ENCODE data around the gene FOXE3.

The FOXE3 gene

GRCh38 chr1:47443530-47444296, 27.6 kb downstream of the FOXE3 start:
- no peak for TF ChIP-seq GATA2 (IDR thresholded peaks at IDR 0.05; ENCODE audit: low read depth, low read length)
- no peak for TF ChIP-seq GATA3 (IDR thresholded peaks at IDR 0.05; ENCODE audit: low read depth, low read length)

GRCh38 chr1:47444297-47444561, 28.1 kb downstream of the FOXE3 start:
- TF ChIP-seq GATA2 (IDR thresholded peaks at IDR 0.05; ENCODE audit: low read depth, low read length) (no peak), GATA3 (IDR thresholded peaks at IDR 0.05; ENCODE audit: low read depth, low read length) (no peak)

GRCh38 chr1:47444562-47445465, 28.7 kb downstream of the FOXE3 start:
- TF ChIP-seq GATA2 (IDR thresholded peaks at IDR 0.05; ENCODE audit: low read depth, low read length) (no peak), GATA3 (IDR thresholded peaks at IDR 0.05; ENCODE audit: low read depth, low read length) (no peak)

GRCh38 chr1:47445823-47446550, 29.9 kb downstream of the FOXE3 start:
- no peak for TF ChIP-seq GATA3 (IDR thresholded peaks at IDR 0.05; ENCODE audit: low read depth, low read length)
- no peak for TF ChIP-seq GATA2 (IDR thresholded peaks at IDR 0.05; ENCODE audit: low read depth, low read length)

- no peak for TF ChIP-seq GATA2 (IDR thresholded peaks at IDR 0.05; ENCODE audit: low read depth, low read length)
- TF ChIP-seq GATA3 (IDR thresholded peaks at IDR 0.05; ENCODE audit: low read depth, low read length): no peak
Observed at GRCh38 chr1:47448462-47449222, 32.6 kb downstream of the FOXE3 start.

GRCh38 chr1:47449822-47450552, 33.9 kb downstream of the FOXE3 start:
- TF ChIP-seq GATA3 (IDR thresholded peaks at IDR 0.05; ENCODE audit: low read depth, low read length): no peak
- no peak for TF ChIP-seq GATA2 (IDR thresholded peaks at IDR 0.05; ENCODE audit: low read depth, low read length)

GRCh38 chr1:47450606-47451005, 34.5 kb downstream of the FOXE3 start:
- TF ChIP-seq GATA3 (IDR thresholded peaks at IDR 0.05; ENCODE audit: low read depth, low read length): no peak
- no peak for TF ChIP-seq GATA2 (IDR thresholded peaks at IDR 0.05; ENCODE audit: low read depth, low read length)

- TF ChIP-seq GATA3 (IDR thresholded peaks at IDR 0.05; ENCODE audit: low read depth, low read length) (no peak), GATA2 (IDR thresholded peaks at IDR 0.05; ENCODE audit: low read depth, low read length) (no peak)
Observed at GRCh38 chr1:47452426-47452825, 36.3 kb downstream of the FOXE3 start.

GRCh38 chr1:47456250-47456649, 40.2 kb downstream of the FOXE3 start:
- TF ChIP-seq GATA3 (IDR thresholded peaks at IDR 0.05; ENCODE audit: low read depth, low read length) (no peak), GATA2 (IDR thresholded peaks at IDR 0.05; ENCODE audit: low read depth, low read length) (no peak)

- TF ChIP-seq GATA2 (IDR thresholded peaks at IDR 0.05; ENCODE audit: low read depth, low read length) (no peak), GATA3 (IDR thresholded peaks at IDR 0.05; ENCODE audit: low read depth, low read length) (no peak)
Observed at GRCh38 chr1:47459253-47459788, 43.2 kb downstream of the FOXE3 start.

- TF ChIP-seq GATA3 (IDR thresholded peaks at IDR 0.05; ENCODE audit: low read depth, low read length) (no peak), GATA2 (IDR thresholded peaks at IDR 0.05; ENCODE audit: low read depth, low read length) (no peak)
Observed at GRCh38 chr1:47460040-47460439, 44.0 kb downstream of the FOXE3 start.

GRCh38 chr1:47460456-47460855, 44.4 kb downstream of the FOXE3 start:
- no peak for TF ChIP-seq GATA2 (IDR thresholded peaks at IDR 0.05; ENCODE audit: low read depth, low read length)
- TF ChIP-seq GATA3 (IDR thresholded peaks at IDR 0.05; ENCODE audit: low read depth, low read length): no peak

- TF ChIP-seq GATA2 (IDR thresholded peaks at IDR 0.05; ENCODE audit: low read depth, low read length): no peak
- TF ChIP-seq GATA3 (IDR thresholded peaks at IDR 0.05; ENCODE audit: low read depth, low read length): no peak
Observed at GRCh38 chr1:47465605-47466004, 49.5 kb downstream of the FOXE3 start.

Measured in SH-SY5Y (cell line).